ENCODE data around the gene ZFYVE9.

DNA sequence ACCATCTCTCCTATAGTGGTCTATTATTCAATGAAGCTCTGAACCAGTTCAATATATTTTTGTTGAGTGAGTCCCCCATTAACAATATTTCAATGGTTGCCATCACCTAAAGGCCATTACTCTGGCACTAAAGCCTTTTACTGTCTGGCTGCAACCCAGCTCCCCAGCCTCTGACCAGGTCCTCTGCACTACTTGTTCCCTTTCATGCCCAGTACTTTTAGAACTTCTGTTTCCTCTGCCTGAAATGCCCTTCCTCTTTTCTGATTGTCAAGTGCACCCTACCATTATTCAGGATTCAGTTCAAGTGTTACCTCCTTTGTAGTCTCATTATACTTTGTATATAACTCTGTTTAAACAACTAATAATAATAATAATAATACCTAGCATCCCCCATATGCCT, 30.4 kb upstream of the ZFYVE9 start:
- TF ChIP-seq, protein P1, sequence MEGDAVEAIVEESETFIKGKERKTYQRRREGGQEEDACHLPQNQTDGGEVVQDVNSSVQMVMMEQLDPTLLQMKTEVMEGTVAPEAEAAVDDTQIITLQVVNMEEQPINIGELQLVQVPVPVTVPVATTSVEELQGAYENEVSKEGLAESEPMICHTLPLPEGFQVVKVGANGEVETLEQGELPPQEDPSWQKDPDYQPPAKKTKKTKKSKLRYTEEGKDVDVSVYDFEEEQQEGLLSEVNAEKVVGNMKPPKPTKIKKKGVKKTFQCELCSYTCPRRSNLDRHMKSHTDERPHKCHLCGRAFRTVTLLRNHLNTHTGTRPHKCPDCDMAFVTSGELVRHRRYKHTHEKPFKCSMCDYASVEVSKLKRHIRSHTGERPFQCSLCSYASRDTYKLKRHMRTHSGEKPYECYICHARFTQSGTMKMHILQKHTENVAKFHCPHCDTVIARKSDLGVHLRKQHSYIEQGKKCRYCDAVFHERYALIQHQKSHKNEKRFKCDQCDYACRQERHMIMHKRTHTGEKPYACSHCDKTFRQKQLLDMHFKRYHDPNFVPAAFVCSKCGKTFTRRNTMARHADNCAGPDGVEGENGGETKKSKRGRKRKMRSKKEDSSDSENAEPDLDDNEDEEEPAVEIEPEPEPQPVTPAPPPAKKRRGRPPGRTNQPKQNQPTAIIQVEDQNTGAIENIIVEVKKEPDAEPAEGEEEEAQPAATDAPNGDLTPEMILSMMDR (IDR thresholded peaks at IDR 0.05): no peak
- TF ChIP-seq POLR2A (IDR thresholded peaks at IDR 0.05): no peak
- no peak for TF ChIP-seq POLR2AphosphoS5 (IDR thresholded peaks at IDR 0.05)
- no peak for TF ChIP-seq EP300 (IDR thresholded peaks at IDR 0.05; ENCODE audit: low read depth)

All from transverse colon (tissue), 4 donors.